CD4-positive, alpha-beta T cell (primary cell): ENCODE data around the gene EIF3D. TPM values are rescaled to one million over a fixed set of nuclear protein-coding genes. Genes with fewer than 3 reads are reported as not detected.
A peak's percentile ranks its signal among the peaks of the same experiment; 100 is the strongest.

Experiments used
- ATAC-seq: fragments of 200-7000 bp; cut with Tn5 transposase; one replicate; pipeline ENCODE4 v1.10.0; 2022; ENCODE audit warnings: mild to moderate bottlenecking; ENCODE audit not compliant: poor library complexity
- CTCF ChIA-PET: fragments of 350-600 bp; sonication (Branson Sonifier 250); formaldehyde crosslinking; loops from one replicate; lab custom pipeline; 2021; ENCODE audit warnings: antibody characterized with exemption, inconsistent platforms; lab: Charles Lee
- POLR2A ChIA-PET: fragments of 350-600 bp; sonication (Branson Sonifier 250); formaldehyde crosslinking; loops from one replicate; lab custom pipeline; 2021; ENCODE audit warnings: antibody characterized with exemption, inconsistent platforms; lab: Charles Lee
- DNase-seq, 14 experiments: peaks; one replicate each; pipeline ENCODE4 v3.0.0-alpha.2; 2013 to 2020; ENCODE audit warnings: mixed read lengths in 2 of 14
- H3K27ac ChIP-seq, 2 donors: one replicate each; pipeline versions ENCODE4 v1.5.1 to v1.7.0; 2013; ENCODE audit warnings: low read length in 2 of 2, low read depth in 1 of 2, mild to moderate bottlenecking in 1 of 2
- H3K27me3 ChIP-seq, 2 experiments: 1 replicate in 1 of 2; 2 replicates in 1 of 2; pipeline versions ENCODE4 v1.6.1 to v1.7.0; 2013; ENCODE audit warnings: low read length in 2 of 2, control low read depth in 1 of 2, mild to moderate bottlenecking in 1 of 2, moderate library complexity in 1 of 2; ENCODE audit not compliant: insufficient read depth in 2 of 2, control insufficient read depth in 1 of 2
- H3K36me3 ChIP-seq: one replicate; pipeline ENCODE4 v1.6.1; 2013; ENCODE audit warnings: low read length, control low read depth; ENCODE audit not compliant: insufficient read depth
- H3K4me1 ChIP-seq: one replicate; pipeline ENCODE4 v1.6.1; 2013; ENCODE audit warnings: low read length, control low read depth; ENCODE audit not compliant: insufficient read depth
- H3K4me3 ChIP-seq: one replicate; pipeline ENCODE4 v1.5.1; 2013; ENCODE audit warnings: mild to moderate bottlenecking, low read length, moderate library complexity
- H3K9me3 ChIP-seq, 2 experiments: 1 replicate in 1 of 2; 2 replicates in 1 of 2; pipeline versions ENCODE4 v1.6.1 to v1.7.0; 2013; ENCODE audit warnings: low read length in 2 of 2, mild to moderate bottlenecking in 2 of 2, control low read depth in 1 of 2, moderate library complexity in 1 of 2; ENCODE audit not compliant: control insufficient read depth in 1 of 2, insufficient read depth in 1 of 2
- H3K27ac Mint-ChIP-seq: one replicate; pipeline ENCODE4 v1.8.0; 2020; ENCODE audit warnings: mixed read lengths
- H3K27me3 Mint-ChIP-seq: one replicate; pipeline ENCODE4 v1.8.0; 2021; ENCODE audit warnings: mixed read lengths
- H3K36me3 Mint-ChIP-seq: one replicate; pipeline ENCODE4 v1.8.0; 2021; ENCODE audit warnings: low read depth, mixed read lengths
- H3K4me1 Mint-ChIP-seq: one replicate; pipeline ENCODE4 v1.8.0; 2021; ENCODE audit warnings: low read depth, mixed read lengths
- H3K4me3 Mint-ChIP-seq: one replicate; pipeline ENCODE4 v1.8.0; 2020; ENCODE audit warnings: mild to moderate bottlenecking, mixed read lengths
- H3K9me3 Mint-ChIP-seq: one replicate; pipeline ENCODE4 v1.8.0; 2020; ENCODE audit warnings: mixed read lengths
- intact Hi-C, 2 experiments: fragments of 100-400 bp; cut with DNase I in 1 of 2; cut with micrococcal nuclease in 1 of 2; formaldehyde crosslinking; loops; one replicate each; pipeline versions ENCODE4 v1.15.1 to v1.9.0; 2023 to 2025; cut with DNase I, micrococcal nuclease
- total RNA-seq, 174 experiments: library from RNA in 2 of 174; stranded (reverse) in 2 of 174; gene quantifications; one replicate each; pipeline ENCODE4 v1.2.3 and lab custom pipeline; 2021 to 2026
- TF ChIP-seq, protein P1 (sequence below): fragments of 200-600 bp; IDR thresholded peaks from one replicate; pipeline ENCODE4 v1.8.0; 2022; ENCODE audit warnings: antibody characterized with exemption, mild to moderate bottlenecking

EIF3D gene
- total RNA-seq, 2 experiments from 2014 or later, result 285 to 286 TPM

- H3K27me3 ChIP-seq, result no peaks in the 10 kb centered on the region
- no peaks in the 10 kb centered on the region for H3K36me3 ChIP-seq
- ATAC-seq, result no peak
- H3K9me3 ChIP-seq, result no peaks in the 10 kb centered on the region
- peaks cover 19% of the 10 kb centered on the region for H3K4me1 ChIP-seq
- H3K9me3 Mint-ChIP-seq, result no peaks in the 10 kb centered on the region
- intact Hi-C loops, result loop anchor here in 1 of 2 experiments (5.0 kb wide), 1 partner anchor 445 kb away; no protein-coding TSS in a partner anchor
- H3K4me3 ChIP-seq, result no peak overlapping the region
- no peak overlapping the region for H3K27ac Mint-ChIP-seq
- peaks cover 16% of the 10 kb centered on the region for H3K36me3 Mint-ChIP-seq
- TF ChIP-seq, protein P1, sequence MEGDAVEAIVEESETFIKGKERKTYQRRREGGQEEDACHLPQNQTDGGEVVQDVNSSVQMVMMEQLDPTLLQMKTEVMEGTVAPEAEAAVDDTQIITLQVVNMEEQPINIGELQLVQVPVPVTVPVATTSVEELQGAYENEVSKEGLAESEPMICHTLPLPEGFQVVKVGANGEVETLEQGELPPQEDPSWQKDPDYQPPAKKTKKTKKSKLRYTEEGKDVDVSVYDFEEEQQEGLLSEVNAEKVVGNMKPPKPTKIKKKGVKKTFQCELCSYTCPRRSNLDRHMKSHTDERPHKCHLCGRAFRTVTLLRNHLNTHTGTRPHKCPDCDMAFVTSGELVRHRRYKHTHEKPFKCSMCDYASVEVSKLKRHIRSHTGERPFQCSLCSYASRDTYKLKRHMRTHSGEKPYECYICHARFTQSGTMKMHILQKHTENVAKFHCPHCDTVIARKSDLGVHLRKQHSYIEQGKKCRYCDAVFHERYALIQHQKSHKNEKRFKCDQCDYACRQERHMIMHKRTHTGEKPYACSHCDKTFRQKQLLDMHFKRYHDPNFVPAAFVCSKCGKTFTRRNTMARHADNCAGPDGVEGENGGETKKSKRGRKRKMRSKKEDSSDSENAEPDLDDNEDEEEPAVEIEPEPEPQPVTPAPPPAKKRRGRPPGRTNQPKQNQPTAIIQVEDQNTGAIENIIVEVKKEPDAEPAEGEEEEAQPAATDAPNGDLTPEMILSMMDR, result no peak
- no peak for DNase-seq
- POLR2A ChIA-PET, result no interaction called here
- H3K4me3 Mint-ChIP-seq, result no peak overlapping the region
- CTCF ChIA-PET, result no interaction called here
- H3K27ac ChIP-seq, result no peak overlapping the region
- H3K4me1 Mint-ChIP-seq, result peaks cover 18% of the 10 kb centered on the region
- H3K27me3 Mint-ChIP-seq, result no peaks in the 10 kb centered on the region
These were observed 3.5 kb upstream of the EIF3D start for GRCh38 chr22:36532466-36532865.

DNA sequence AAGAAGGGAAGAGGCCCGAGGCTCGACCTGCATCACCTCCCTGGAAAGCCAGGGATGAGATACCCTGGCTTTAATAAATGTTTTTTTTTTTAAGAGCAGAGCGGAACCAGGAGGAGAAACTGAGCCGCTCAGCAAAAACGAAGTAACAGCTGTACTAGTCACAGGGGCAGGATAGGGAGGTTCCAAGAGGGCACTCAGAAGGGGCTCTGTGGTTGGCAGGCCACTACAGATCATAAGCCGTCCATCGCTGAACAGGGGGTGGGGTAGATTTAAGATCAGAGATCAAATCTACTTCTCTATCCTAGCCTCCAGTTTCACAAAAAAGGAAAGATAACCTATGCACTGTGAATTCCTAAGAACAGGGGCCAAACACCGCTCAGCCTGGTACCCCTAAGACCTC, 625 bp downstream of the EIF3D start:
- Histone ChIP-seq H3K36me3 (peaks cover 38% of the 10 kb centered on the region), H3K4me1 (peaks cover 19% of the 10 kb centered on the region), H3K27ac (peak overlapping the region; percentile 87 to 94), H3K9me3 (peaks cover 0 to 3% of the 10 kb centered on the region in 2 experiments), H3K4me3 (peak overlapping the region; percentile 95), H3K27me3 (peaks cover 0 to 2% of the 10 kb centered on the region in 2 experiments)
- Mint-ChIP-seq H3K27me3 (no peaks in the 10 kb centered on the region), H3K4me3 (peak overlapping the region; percentile 92), H3K9me3 (no peaks in the 10 kb centered on the region), H3K4me1 (peaks cover 26% of the 10 kb centered on the region), H3K27ac (peak overlapping the region; percentile 93), H3K36me3 (peaks cover 56% of the 10 kb centered on the region)
- CTCF ChIA-PET, result interaction anchor here (0.7 to 1.4 kb wide), 2 partner anchors 17 to 19 kb away, joined by 3 to 4 read pairs; no protein-coding TSS in a partner anchor
- DNase-seq, result peak in 2 of 14 experiments; percentile 17 to 49
- TF ChIP-seq, protein P1, result no peak
- POLR2A ChIA-PET, result interaction anchor here (0.7 to 2.9 kb wide), 6 partner anchors 18 to 1229 kb away, joined by 3 to 27 read pairs (median 10); partner anchors contain the start of genes FOXRED2, IFT27, TOM1 and TXN2
- ATAC-seq, result no peak
- intact Hi-C loops, result loop anchor here (2.0 to 10.0 kb wide), 4 partner anchors 18 to 1224 kb away; partner anchors contain the start of genes FOXRED2 (in 1 of the 2) and IFT27 (in 1 of the 2)

- H3K27ac ChIP-seq, result no peak overlapping the region
- POLR2A ChIA-PET, result no interaction called here
These were observed 6.3 kb downstream of the EIF3D start for GRCh38 chr22:36522662-36523061.

More at GRCh38 chr22:36522662-36523061, 6.3 kb downstream of the EIF3D start:
- intact Hi-C loops, result loop anchor here in 1 of 2 experiments (10.0 kb wide), 1 partner anchor 1218 kb away; no protein-coding TSS in a partner anchor
- peaks cover under 1% of the 10 kb centered on the region for H3K4me1 ChIP-seq
- Mint-ChIP-seq H3K9me3 (no peaks in the 10 kb centered on the region), H3K27ac (no peak overlapping the region), H3K36me3 (peaks cover 99% of the 10 kb centered on the region), H3K4me3 (no peak overlapping the region), H3K27me3 (no peaks in the 10 kb centered on the region), H3K4me1 (peaks cover 9% of the 10 kb centered on the region)
- DNase-seq (no peak), ATAC-seq (no peak)
- H3K27me3 ChIP-seq, result peaks cover 0 to 2% of the 10 kb centered on the region in 2 experiments
- TF ChIP-seq, protein P1, result no peak
- CTCF ChIA-PET, result no interaction called here
- peaks cover 94% of the 10 kb centered on the region for H3K36me3 ChIP-seq
- H3K9me3 ChIP-seq, result peaks cover 0 to 9% of the 10 kb centered on the region in 2 experiments
- H3K4me3 ChIP-seq, result no peak overlapping the region
